ENCODE measurements around the gene NUP133. TPM values are rescaled to one million over a fixed set of nuclear protein-coding genes. Genes with fewer than 3 reads are reported as not detected.

The NUP133 gene
- total RNA-seq, 1 donor from 2014 or later = 48.0 TPM

Other genes starting within 250 kb of the NUP133 start
- gene RAB4A, start 237.2 kb downstream of the NUP133 start, total RNA-seq = 28.2 and 35.9 TPM in 2 replicates
- gene CCSAP, start 165.3 kb downstream of the NUP133 start, total RNA-seq = 9.1 and 10.0 TPM in 2 replicates
- gene ACTA1, start 74.2 kb downstream of the NUP133 start, total RNA-seq = 0.16 TPM in 1 of 2 replicates, not detected in the other
- gene ABCB10, start 50.4 kb upstream of the NUP133 start, total RNA-seq = 34.9 and 36.2 TPM in 2 replicates
- gene TAF5L, start 117.8 kb upstream of the NUP133 start, total RNA-seq = 26.9 and 27.5 TPM in 2 replicates
- gene URB2, start 117.9 kb upstream of the NUP133 start, total RNA-seq = 20.5 and 21.3 TPM in 2 replicates